Measurements from ENCODE around the gene OR52L1. TPM values are rescaled to one million over a fixed set of nuclear protein-coding genes. Genes with fewer than 3 reads are reported as not detected.

Gene OR52L1
- total RNA-seq, 2 donors from 2014 or later = not detected

DNA sequence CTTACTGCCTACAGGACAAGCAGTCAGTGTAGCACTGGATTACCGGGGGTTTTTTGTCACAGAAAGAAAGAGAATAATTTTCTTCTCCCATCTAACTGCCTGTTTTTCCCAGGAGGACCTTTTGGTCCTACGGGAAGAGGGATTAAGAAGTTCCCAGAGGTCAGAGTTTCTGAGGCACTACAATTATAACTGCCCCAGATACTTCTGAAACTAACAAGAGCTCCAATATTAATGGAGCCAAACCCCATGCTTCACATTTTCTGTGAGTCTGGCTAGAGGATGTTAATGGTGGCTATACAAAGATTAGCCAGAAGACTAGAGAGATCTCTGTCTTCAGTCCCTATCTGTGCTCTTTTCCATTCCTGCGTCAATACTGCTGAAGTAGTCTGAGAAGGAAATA is 44.8 kb downstream of the OR52L1 start, which contains the start of gene OR56A3:
Gene OR56A3 (plus strand): TSS at position 301 of the 400 bp plus-strand sequence. CDS start 5,096 bp downstream, outside the sequence.
- TF ChIP-seq, protein P1, sequence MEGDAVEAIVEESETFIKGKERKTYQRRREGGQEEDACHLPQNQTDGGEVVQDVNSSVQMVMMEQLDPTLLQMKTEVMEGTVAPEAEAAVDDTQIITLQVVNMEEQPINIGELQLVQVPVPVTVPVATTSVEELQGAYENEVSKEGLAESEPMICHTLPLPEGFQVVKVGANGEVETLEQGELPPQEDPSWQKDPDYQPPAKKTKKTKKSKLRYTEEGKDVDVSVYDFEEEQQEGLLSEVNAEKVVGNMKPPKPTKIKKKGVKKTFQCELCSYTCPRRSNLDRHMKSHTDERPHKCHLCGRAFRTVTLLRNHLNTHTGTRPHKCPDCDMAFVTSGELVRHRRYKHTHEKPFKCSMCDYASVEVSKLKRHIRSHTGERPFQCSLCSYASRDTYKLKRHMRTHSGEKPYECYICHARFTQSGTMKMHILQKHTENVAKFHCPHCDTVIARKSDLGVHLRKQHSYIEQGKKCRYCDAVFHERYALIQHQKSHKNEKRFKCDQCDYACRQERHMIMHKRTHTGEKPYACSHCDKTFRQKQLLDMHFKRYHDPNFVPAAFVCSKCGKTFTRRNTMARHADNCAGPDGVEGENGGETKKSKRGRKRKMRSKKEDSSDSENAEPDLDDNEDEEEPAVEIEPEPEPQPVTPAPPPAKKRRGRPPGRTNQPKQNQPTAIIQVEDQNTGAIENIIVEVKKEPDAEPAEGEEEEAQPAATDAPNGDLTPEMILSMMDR (IDR thresholded peaks at IDR 0.05) = no peak
- H3K36me3 ChIP-seq = no peaks in the 10 kb centered on the region
- no peak within 1 kb of the TSS for H3K27ac ChIP-seq
- no peak for DNase-seq
- intact Hi-C loops (cut with DNase I) = no loop called here
- no peak within 1 kb of the TSS for H3K4me3 ChIP-seq
- no peaks in the 10 kb centered on the region for H3K9me3 ChIP-seq
- H3K9ac ChIP-seq (ENCODE audit: low read depth in 2 of 2, low read length in 2 of 2) = no peak within 1 kb of the TSS
- H3K4me1 ChIP-seq = no peaks in the 10 kb centered on the region
- no peaks in the 10 kb centered on the region for H3K27me3 ChIP-seq

DNA sequence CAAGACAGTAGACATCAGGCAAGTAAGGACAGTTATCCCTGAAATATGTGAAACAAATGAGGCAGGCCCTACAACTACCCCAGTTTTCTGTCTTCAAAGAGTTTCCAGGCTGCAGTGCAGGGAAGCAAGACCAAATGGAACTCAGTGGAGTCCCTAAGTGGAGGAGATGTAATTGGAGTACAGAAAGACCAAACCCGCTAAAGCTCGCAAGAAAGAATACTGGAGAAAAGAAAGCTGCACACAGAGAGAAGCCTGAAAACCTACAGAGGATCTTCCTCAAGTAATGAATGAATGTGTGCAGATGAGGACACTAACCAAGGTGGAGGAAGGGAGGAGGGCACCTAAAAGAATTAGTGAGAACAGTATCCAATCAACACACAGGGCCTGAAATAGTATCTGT is 46.0 kb downstream of the OR52L1 start:
- TF ChIP-seq, protein P1 (IDR thresholded peaks at IDR 0.05) = no peak
- H3K27me3 ChIP-seq = no peaks in the 10 kb centered on the region
- intact Hi-C loops (cut with DNase I) = no loop called here
- H3K27ac ChIP-seq = no peak overlapping the region
- no peak for DNase-seq
- H3K9ac ChIP-seq (ENCODE audit: low read depth in 2 of 2, low read length in 2 of 2) = no peak overlapping the region
- H3K9me3 ChIP-seq = no peaks in the 10 kb centered on the region
- no peak overlapping the region for H3K4me3 ChIP-seq
- H3K4me1 ChIP-seq = no peaks in the 10 kb centered on the region
- no peaks in the 10 kb centered on the region for H3K36me3 ChIP-seq

DNA sequence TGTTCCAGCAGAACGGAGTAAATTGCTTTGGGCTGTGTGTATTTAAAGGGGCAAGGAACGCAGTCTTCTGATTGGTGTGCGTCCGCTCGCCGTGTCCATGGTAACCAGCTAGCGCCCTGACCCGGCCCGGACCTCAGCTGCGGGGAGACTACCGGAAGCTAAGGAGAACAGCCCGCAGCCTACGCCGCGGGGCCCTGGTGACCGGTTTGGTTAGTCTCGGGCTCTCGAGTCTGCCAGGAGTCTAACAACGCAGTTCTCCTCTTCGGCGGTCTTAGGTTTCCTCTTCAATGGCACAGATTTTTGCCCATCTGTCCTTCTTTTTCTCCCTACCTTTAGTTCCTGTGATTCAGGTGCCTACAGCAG is 48.2 kb downstream of the OR52L1 start:
- H3K36me3 ChIP-seq = no peaks in the 10 kb centered on the region
- H3K9ac ChIP-seq (ENCODE audit: low read depth in 2 of 2, low read length in 2 of 2) = no peak overlapping the region
- no peak overlapping the region for H3K27ac ChIP-seq
- no peaks in the 10 kb centered on the region for H3K9me3 ChIP-seq
- no peaks in the 10 kb centered on the region for H3K4me1 ChIP-seq
- intact Hi-C loops (cut with DNase I) = no loop called here
- no peak for DNase-seq
- TF ChIP-seq, protein P1 (IDR thresholded peaks at IDR 0.05) = no peak
- no peak overlapping the region for H3K4me3 ChIP-seq
- H3K27me3 ChIP-seq = no peaks in the 10 kb centered on the region

DNA sequence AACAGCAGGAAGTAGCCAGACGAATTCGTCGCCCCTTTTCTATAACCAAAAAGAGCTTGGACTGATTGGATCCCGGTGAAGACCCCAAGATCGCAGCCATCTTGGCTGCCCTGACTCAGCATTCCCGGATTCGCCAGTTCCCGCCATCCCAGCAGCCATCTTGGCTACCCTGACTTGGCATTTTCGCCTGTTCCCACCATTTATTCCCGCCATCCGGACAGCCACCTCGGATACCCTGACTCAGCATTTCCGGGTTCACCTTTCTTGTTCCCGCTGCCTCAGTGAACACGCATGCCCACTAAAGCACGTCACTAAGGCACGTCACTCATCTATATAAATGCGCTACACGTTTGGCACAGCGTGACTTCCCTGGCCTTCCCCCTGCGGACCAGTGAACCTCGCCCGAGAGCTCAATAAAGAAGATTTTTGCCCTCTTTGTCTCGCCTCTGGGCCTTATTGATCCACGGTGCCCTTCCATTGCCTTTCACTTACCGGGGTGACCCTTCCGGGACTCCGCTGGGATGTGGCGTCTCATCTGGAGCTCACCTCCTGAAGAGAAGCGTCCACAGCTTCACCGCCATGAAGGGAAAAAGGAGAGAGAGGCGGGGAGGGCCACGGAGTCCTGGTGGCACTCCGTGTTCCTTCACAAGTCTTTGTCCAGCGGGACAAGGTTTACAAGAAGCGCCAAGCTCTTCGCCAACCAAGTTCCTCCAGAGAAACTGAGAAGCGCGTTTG is 48.8 kb downstream of the OR52L1 start:
- Histone ChIP-seq H3K36me3 (no peaks in the 10 kb centered on the region), H3K27ac (no peak overlapping the region), H3K4me3 (no peak overlapping the region), H3K4me1 (no peaks in the 10 kb centered on the region), H3K27me3 (no peaks in the 10 kb centered on the region), H3K9ac (ENCODE audit: low read depth in 2 of 2, low read length in 2 of 2) (no peak overlapping the region), H3K9me3 (no peaks in the 10 kb centered on the region)
- no peak for DNase-seq
- intact Hi-C loops (cut with DNase I) = no loop called here
- TF ChIP-seq, protein P1 (IDR thresholded peaks at IDR 0.05) = no peak

Other genes with a start within 250 kb of the OR52L1 start
- not detected for gene OR52N4, start 232.7 kb downstream of the OR52L1 start, total RNA-seq
- not detected for gene OR52N5, start 203.6 kb downstream of the OR52L1 start, total RNA-seq
- gene OR52N1, start 195.7 kb downstream of the OR52L1 start, total RNA-seq = not detected
- not detected for gene OR52N2, start 178.1 kb downstream of the OR52L1 start, total RNA-seq
- not detected for gene OR52E6, start 145.1 kb downstream of the OR52L1 start, total RNA-seq
- not detected for gene OR52E8, start 129.3 kb downstream of the OR52L1 start, total RNA-seq
- gene OR52E4, start 106.4 kb downstream of the OR52L1 start, total RNA-seq = not detected
- gene OR52E5, start 93.8 kb downstream of the OR52L1 start, total RNA-seq = not detected
- gene OR56A3, start 44.7 kb downstream of the OR52L1 start, total RNA-seq = not detected
- gene OR56A5, start 18.5 kb downstream of the OR52L1 start, total RNA-seq = not detected
- not detected for gene OR56A4, start 20.0 kb upstream of the OR52L1 start, total RNA-seq
- gene OR56A1, start 43.8 kb upstream of the OR52L1 start, total RNA-seq = not detected
- not detected for gene OR56B4, start 120.7 kb upstream of the OR52L1 start, total RNA-seq
- gene OR52B2, start 183.3 kb upstream of the OR52L1 start, total RNA-seq = under 1 TPM in 1 of 2 donors, not detected in 1; 0.25 TPM
- not detected for gene OR52W1, start 212.2 kb upstream of the OR52L1 start, total RNA-seq
- gene C11orf42, start 218.6 kb upstream of the OR52L1 start, total RNA-seq = not detected
- gene FHIP1B, start 247.7 kb upstream of the OR52L1 start, total RNA-seq = 100 to 1,000 TPM in 1 of 2 donors, 10 to 100 TPM in 1; 84.6 to 107 TPM